Naive B cell (primary cell): ENCODE data around the gene YY2. TPM values are rescaled to one million over a fixed set of nuclear protein-coding genes. Genes with fewer than 3 reads are reported as not detected.

Experiments
- ATAC-seq, 2 donors: fragments of 150-1000 bp; cut with Tn5 transposase; 2 replicates each; pipeline ENCODE4 v1.10.0; 2021; ENCODE audit warnings: low read depth in 2 of 2, mild to moderate bottlenecking in 2 of 2, moderate library complexity in 2 of 2
- DNase-seq: peaks from one replicate; pipeline ENCODE4 v3.0.0; 2022
- H3K27ac Mint-ChIP-seq, 6 donors: one replicate each; pipeline ENCODE4 v1.8.0; 2020 to 2022; ENCODE audit warnings: mild to moderate bottlenecking in 6 of 6, mixed read lengths in 6 of 6, moderate library complexity in 5 of 6, inconsistent platforms in 2 of 6
- H3K27me3 Mint-ChIP-seq, 3 donors: one replicate each; pipeline ENCODE4 v1.8.0; 2021 to 2022; ENCODE audit warnings: mixed read lengths in 3 of 3, mild to moderate bottlenecking in 1 of 3
- H3K36me3 Mint-ChIP-seq, 2 donors: one replicate each; pipeline ENCODE4 v1.8.0; 2020 to 2022; ENCODE audit warnings: mixed read lengths in 2 of 2, inconsistent platforms in 1 of 2, mild to moderate bottlenecking in 1 of 2
- H3K4me1 Mint-ChIP-seq, 3 donors: one replicate each; pipeline ENCODE4 v1.8.0; 2020 to 2022; ENCODE audit warnings: mixed read lengths in 3 of 3, inconsistent platforms in 1 of 3, mild to moderate bottlenecking in 1 of 3, moderate library complexity in 1 of 3
- H3K4me3 Mint-ChIP-seq, 8 donors: one replicate each; pipeline ENCODE4 v1.8.0; 2020 to 2022; ENCODE audit warnings: mild to moderate bottlenecking in 8 of 8, mixed read lengths in 8 of 8, moderate library complexity in 8 of 8, inconsistent platforms in 2 of 8
- H3K9me3 Mint-ChIP-seq, 7 donors: one replicate each; pipeline ENCODE4 v1.8.0; 2020 to 2022; ENCODE audit warnings: mixed read lengths in 7 of 7, mild to moderate bottlenecking in 5 of 7, inconsistent platforms in 2 of 7, moderate library complexity in 1 of 7
- polyA plus RNA-seq, 6 donors: library from polyadenylated mRNA; unstranded; fragments of 300-500 nt; fragmentation: Illumina TruSeq; gene quantifications; one replicate each; pipeline ENCODE4 v1.2.3, GENCODE V29; 2021; ENCODE audit warnings: low read depth in 6 of 6

The YY2 gene
- polyA plus RNA-seq, 6 donors from 2014 or later = 0.35 to 0.96 (median 0.65) TPM; not detected in 1

DNA sequence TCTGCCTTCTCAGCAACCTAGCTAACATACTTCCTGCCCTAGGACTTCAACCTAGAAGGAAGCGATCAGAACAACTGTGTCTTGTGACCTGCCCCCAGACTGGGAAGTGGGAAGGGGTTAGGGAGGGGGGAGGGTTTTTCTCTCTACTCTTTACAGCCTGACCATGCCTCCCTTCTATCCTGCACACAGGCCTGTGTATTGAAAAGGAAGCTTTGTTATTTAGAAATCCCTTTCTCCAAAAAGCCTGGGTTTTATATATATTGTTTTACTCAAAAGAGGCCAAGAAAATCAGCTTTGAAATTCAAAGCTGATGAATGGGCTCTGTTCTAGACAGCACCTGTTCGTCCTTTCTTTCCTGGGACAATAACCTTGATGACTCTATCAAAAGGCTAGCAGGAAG, 49.5 kb downstream of the YY2 start:
- no peaks in the 10 kb centered on the region for H3K4me1 Mint-ChIP-seq
- H3K4me3 Mint-ChIP-seq = no peak overlapping the region
- H3K9me3 Mint-ChIP-seq = no peaks in the 10 kb centered on the region
- no peaks in the 10 kb centered on the region for H3K27me3 Mint-ChIP-seq
- H3K27ac Mint-ChIP-seq = no peak overlapping the region
- no peak for ATAC-seq
- no peak for DNase-seq
- H3K36me3 Mint-ChIP-seq = no peaks in the 10 kb centered on the region

DNA sequence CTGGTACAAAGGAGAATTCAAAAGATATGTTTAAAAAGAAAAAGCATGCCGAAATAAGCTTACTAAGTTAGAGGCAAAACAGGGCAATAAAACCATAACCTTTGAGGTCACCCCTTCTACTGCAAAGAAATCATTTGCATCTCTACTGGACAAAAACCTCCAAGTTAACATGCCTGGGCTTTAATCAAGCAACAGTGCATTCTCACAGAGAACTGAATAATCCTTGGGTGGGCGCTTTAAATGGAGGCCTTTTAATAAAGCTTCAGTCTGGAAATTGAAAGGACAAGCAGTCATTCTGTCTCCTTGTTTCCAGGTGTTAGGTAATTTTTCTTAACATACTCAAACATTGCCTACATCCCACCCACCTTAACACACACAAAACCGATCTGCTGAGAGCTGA, 50.2 kb downstream of the YY2 start:
- DNase-seq (no peak), ATAC-seq (no peak)
- Mint-ChIP-seq H3K27me3 (no peaks in the 10 kb centered on the region), H3K9me3 (no peaks in the 10 kb centered on the region), H3K4me3 (no peak overlapping the region), H3K4me1 (no peaks in the 10 kb centered on the region), H3K36me3 (no peaks in the 10 kb centered on the region), H3K27ac (no peak overlapping the region)

DNA sequence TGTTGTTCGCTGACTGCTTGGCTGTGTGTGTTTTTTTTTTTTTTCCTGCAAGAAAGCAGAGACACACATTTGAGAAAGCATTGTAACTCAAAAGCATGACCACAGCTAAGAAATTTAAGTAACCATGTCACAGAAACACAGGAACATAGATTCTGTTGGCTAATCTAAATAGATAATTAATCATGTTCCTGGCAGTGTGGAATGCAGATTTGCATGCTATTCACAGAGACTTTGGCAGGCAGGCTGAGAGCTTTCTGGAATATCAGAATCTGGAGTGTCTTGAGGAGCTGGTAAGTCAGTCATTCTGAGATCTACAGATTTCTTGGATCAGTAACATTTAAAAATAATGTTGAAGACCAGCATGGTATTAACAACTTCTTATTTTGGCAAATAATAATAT, 51.5 kb downstream of the YY2 start:
- H3K36me3 Mint-ChIP-seq = no peaks in the 10 kb centered on the region
- H3K27me3 Mint-ChIP-seq = no peaks in the 10 kb centered on the region
- no peak overlapping the region for H3K4me3 Mint-ChIP-seq
- no peak for DNase-seq
- H3K27ac Mint-ChIP-seq = no peak overlapping the region
- ATAC-seq = no peak
- no peaks in the 10 kb centered on the region for H3K9me3 Mint-ChIP-seq
- H3K4me1 Mint-ChIP-seq = no peaks in the 10 kb centered on the region

Other genes with a start within 250 kb of the YY2 start
- gene KLHL34, start 197.7 kb upstream of the YY2 start, polyA plus RNA-seq = under 1 TPM in 3 of 6 donors, not detected in 3; 0.12 to 0.45 (median 0.18) TPM
- not detected for gene SMPX, start 97.9 kb upstream of the YY2 start, polyA plus RNA-seq
- gene MBTPS2, start 16.4 kb upstream of the YY2 start, polyA plus RNA-seq = 1 to 10 TPM; 5.4 to 7.9 (median 6.2) TPM
- 10 to 100 TPM; 42.9 to 84.6 (median 49.6) TPM for gene SMS, start 84.7 kb downstream of the YY2 start, polyA plus RNA-seq
- gene PHEX, start 176.3 kb downstream of the YY2 start, polyA plus RNA-seq = under 1 TPM in 4 of 6 donors, not detected in 2; 0.06 to 0.55 (median 0.18) TPM